Hematopoietic multipotent progenitor cell treated with erythropoietin and hydrocortisone succinate and interleukin-3 and kit ligand, for 17 days (in vitro differentiated cells): Measurements from ENCODE around the gene THRB.

Experiments
- DNase-seq: peaks from one replicate; pipeline ENCODE4 v3.0.0-alpha.2; 2015; ENCODE audit warnings: low spot score

The THRB gene

DNA sequence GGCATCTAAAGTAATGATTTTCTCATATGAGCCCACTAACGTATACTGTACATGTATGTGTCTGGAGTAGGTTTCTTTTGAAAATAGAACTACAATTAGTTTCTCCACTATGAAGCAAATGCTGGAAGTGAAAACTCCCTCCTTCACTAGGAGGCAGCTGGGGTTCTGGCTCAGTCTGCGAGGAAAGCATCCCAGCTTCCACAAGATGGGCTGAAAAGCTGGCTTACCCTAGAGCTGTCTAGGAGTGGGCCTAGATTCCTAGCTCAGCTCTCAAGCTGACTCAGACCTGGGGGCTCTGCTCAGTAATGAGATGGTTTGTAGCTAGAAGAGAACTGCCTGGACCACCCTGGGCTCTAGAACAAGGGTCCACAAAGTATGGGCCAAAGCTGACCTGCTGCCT is 268.3 kb downstream of the THRB start:
- no peak for DNase-seq

GRCh38 chr3:24225385-24225950 is 269.2 kb downstream of the THRB start:
- no peak for DNase-seq

DNA sequence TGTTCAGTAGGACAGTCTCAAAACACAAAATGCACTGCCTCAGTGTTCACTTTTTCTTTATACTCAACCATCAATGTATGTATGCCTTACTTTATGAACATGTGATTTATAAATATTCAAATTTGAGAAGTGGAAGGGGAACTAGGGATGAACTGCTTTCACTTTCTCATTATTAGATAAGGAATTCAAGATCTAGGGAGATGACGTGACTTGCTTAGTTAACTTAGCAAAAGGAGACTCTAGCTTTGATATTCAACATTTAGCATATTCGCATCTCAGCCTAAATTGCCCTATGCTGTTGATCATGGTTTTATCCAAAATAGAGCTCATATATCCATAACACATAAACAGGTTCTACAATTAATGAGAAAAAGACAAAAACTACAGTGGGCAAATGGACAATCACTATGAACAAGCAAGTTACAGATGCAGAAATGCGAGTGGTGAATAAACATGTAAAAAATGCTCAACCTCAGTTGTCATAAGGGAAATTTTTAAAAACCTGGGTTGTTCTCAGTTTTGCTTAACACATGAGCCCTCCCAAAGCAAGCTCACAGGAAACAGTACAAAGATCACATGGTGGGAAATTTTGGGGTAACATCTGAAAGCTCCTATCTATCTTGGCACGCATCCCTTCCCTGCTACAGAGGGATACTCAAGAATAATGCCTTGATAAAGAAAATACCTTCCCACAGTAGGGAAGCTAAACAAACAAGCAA is 269.8 kb downstream of the THRB start:
- DNase-seq: no peak

DNA sequence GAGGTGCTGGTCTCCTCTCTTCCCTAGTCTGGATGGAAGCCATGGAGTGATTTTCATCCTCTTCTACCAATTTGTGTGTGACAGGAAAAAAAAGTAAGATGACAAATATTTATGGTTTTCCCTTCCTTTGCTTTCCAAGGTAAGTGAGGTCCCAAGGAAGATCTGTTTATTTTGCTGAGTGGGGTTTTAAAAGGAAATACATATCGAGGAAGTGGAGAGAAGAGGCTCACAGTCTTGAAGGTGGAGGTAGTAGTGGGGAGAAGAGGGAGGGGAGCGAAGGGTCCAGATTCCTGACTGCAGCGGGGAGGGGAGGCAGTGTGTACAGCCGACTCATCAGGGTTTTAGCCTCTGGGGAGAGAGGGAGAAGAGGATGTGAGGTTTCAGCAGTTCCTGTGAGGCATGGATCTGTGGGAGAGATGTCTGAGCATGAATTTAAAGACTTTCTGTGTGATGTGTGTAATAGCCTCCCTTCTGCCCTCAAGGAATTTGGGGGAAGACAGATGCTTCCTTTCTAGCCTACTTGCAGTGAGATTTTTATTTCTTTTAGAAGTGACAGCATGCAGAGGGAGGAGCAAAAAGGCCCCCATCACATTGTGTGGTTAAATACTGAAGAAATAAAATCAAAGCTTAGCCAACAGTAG is 272.4 kb downstream of the THRB start:
- no peak for DNase-seq

GRCh38 chr3:24220859-24221657 is 273.6 kb downstream of the THRB start:
- no peak for DNase-seq

- DNase-seq: no peak
These were observed 279.1 kb downstream of the THRB start for GRCh38 chr3:24215502-24215901.

DNA sequence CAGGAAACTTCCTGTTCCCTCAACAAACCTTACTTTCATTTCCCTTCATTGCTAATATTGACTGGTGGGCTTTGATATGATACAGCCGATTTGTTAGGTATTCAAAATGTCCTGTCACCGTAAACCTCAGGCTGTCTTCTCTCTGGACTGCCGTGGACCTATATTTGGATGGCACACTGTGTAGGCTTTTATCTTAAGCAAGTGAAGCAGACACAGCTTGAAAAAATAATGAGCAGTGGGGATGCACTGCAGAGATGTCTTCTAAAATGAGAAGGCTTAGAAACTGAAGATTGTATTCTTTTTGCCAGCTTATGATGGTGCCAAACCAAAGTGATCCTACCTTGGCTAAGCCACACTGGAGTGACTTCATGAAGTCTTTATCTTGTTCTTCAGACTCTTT is 283.3 kb downstream of the THRB start:
- no peak for DNase-seq

DNA sequence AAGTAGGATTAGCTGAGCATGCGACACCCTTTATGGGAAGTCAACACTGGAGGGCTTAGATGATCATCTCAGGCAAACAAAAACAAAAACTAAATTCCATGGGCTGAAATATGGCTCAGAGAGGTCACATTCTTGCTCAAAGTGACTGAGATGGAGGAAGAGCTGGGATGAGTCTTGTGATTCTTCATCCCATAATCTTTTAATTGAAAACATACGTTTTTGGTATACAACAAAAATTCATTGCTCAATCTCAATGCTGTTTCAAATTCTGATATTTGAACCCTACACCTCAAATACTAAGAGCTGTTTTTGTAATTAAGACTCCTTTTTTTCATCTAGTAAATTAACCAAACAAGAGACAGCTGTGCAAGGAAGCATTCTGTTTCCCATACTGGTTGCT is 292.6 kb downstream of the THRB start:
- DNase-seq: no peak

DNA sequence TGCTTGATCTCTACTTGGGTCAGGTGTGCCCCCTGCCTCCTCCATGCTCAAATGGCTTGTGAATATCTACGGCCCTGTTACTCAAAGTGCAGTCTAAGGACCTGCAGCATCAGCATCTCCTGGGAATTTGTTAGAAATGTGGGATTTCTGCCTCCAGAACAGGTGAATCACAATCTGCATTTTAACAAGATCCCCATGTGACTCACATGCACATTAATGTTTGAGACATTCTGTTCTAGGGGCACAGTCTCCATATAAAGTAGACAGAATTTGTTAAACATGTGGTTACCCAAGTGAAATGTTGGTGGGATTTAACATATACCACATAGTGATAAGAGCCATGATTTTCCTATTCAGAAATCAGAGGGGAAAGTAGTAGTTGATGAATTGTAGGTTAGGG is 293.3 kb downstream of the THRB start:
- DNase-seq: no peak

GRCh38 chr3:24199775-24200247 is 294.8 kb downstream of the THRB start:
- no peak for DNase-seq

- no peak for DNase-seq
These were observed 295.4 kb downstream of the THRB start for GRCh38 chr3:24199300-24199699.

DNA sequence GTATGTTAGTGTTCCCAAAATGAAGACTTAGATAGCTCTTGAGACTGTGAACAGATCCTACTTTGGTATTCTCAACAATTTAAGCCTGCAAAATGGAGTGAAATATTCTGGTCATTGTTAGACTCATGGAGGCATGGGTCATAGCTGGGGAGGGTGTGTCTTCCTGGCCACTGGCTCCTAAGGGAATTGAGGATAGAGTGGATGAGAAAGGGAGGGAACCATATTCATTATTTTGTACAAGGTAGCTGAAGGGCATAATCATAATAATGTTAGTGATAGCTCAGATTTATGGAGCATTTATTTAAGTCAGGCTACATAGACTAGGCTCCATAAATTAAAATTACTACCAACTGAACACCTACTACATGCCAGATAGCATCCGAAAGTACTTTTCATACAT is 295.9 kb downstream of the THRB start:
- no peak for DNase-seq

- DNase-seq: no peak
These were observed 296.8 kb downstream of the THRB start for GRCh38 chr3:24197809-24198208.

GRCh38 chr3:24196526-24196925 is 298.1 kb downstream of the THRB start:
- DNase-seq: no peak

- no peak for DNase-seq
These were observed 299.0 kb downstream of the THRB start for GRCh38 chr3:24195504-24196230.

DNA sequence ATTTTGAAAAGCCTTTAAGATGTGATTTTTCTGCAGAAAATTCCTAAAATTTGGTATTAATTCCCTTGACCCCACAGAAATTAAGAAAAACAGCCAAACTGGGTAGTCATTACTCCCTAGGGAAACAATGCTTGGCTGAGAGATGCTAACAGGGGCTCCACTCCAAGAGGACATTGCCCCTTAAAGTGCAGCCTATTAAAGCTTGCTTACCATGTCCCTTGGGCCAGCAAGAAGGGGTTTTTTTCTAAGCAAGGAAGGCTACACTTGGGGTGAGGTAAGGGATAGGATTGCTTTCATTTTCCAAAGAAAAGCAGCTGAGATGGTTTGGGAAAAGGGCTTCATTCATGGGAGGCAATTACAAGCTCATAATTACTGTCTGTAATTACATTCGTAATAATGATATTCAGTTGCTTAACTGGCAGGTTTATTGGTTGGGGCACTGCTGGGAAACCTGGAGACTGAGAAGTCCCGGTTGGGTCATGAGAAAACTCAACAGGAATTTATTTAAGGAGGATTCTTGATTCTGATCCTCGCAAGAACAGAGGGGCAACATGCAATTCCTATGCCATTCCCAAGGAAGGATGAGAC is 302.1 kb downstream of the THRB start:
- no peak for DNase-seq

- DNase-seq: no peak
These were observed 302.7 kb downstream of the THRB start for GRCh38 chr3:24191801-24192403.

- DNase-seq: no peak
These were observed 304.4 kb downstream of the THRB start for GRCh38 chr3:24190256-24190655.

GRCh38 chr3:24185738-24186384 is 308.8 kb downstream of the THRB start:
- peak; percentile 94 for DNase-seq

DNA sequence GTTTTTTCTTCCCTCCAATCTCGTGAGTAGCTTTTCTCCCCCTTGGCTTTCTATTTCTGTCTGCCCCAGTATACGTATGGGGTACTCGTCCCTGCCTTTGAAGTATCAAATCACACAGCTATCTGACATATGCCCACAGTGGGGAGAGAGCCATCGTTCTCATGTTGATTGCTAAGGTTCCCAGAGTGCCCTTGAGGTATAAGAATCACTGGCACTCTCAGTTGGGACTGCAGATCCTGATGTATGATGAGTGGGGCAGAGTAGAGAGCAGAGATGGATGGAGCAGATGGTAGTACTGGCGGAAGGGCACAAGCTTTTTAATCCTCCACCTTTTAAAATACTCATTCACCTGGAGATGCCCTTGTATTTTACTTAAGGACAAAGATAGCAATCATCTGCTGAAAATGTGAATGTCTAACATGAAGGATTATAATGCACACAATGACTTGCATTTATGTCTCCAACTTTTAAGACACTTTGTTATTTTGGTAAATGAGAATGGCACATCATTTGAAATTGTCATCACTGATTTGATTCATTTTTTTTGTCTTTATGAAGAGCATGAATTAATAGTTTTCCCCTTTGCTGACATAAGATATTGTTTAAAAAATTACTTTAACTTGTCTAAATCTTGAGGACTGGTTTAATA is 310.0 kb downstream of the THRB start:
- no peak for DNase-seq
